ENCODE data around the gene RTL10. TPM values are rescaled to one million over a fixed set of nuclear protein-coding genes. Genes with fewer than 3 reads are reported as not detected.

The RTL10 gene
- total and polyA plus RNA-seq, 2 donors from 2014 or later, result 8.8 to 16.7 TPM

- Histone ChIP-seq H3K4me3 (ENCODE audit: low read length in 3 of 3) (no peak overlapping the region), H3K27ac (ENCODE audit: low read depth in 2 of 2, low read length in 2 of 2) (no peak overlapping the region), H3K27me3 (ENCODE audit: control insufficient read depth, insufficient read depth, low read length) (no peaks in the 10 kb centered on the region), H3K9me3 (ENCODE audit: control insufficient read depth in 2 of 3, insufficient read depth in 1 of 3, low read length in 3 of 3) (no peaks in the 10 kb centered on the region), H3K4me1 (ENCODE audit: control insufficient read depth in 2 of 3, insufficient read depth in 2 of 3, low read depth in 1 of 3, low read length in 3 of 3) (no peaks in the 10 kb centered on the region), H3K9ac (ENCODE audit: low read length in 3 of 3) (no peak overlapping the region), H3K36me3 (ENCODE audit: control insufficient read depth in 2 of 3, insufficient read depth in 3 of 3, low read length in 3 of 3) (no peaks in the 10 kb centered on the region)
- FAIRE-seq (no peak), DNase-seq (no peak)
- intact Hi-C loops (cut with DNase I), result no loop called here
- TF ChIP-seq CTCF (IDR thresholded peaks at IDR 0.05; ENCODE audit: borderline replicate concordance, extremely low read depth, insufficient read depth), result no peak
These were observed 39.4 kb downstream of the RTL10 start for GRCh38 chr22:19815093-19815822.

DNA sequence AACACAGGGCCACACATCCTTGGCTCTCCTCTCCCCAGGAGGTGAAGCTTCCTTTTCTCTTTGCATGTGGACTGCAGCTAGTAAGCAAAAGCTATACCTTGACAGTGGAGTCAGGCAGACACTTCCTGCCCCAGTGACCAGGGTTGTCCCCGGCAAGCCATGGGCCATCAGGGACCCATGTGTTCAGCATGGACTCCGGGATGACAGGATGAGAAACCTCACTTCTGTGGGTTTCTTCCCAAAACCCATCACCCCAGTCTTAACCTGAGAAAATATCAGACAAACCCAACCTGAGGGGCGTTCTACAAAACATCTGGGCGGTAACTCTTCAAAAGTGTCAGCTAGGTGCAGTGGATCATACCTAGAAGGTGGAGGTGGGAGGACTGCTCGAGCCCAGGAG is 40.2 kb downstream of the RTL10 start:
- intact Hi-C loops (cut with DNase I), result no loop called here
- no peak overlapping the region for H3K9ac ChIP-seq (ENCODE audit: low read length in 3 of 3)
- DNase-seq (peak in 1 of 5 donors; percentile 32), FAIRE-seq (no peak)
- no peak for TF ChIP-seq CTCF (IDR thresholded peaks at IDR 0.05; ENCODE audit: borderline replicate concordance, extremely low read depth, insufficient read depth)
- no peaks in the 10 kb centered on the region for H3K36me3 ChIP-seq (ENCODE audit: control insufficient read depth in 2 of 3, insufficient read depth in 3 of 3, low read length in 3 of 3)
- H3K27me3 ChIP-seq (ENCODE audit: control insufficient read depth, insufficient read depth, low read length), result no peaks in the 10 kb centered on the region
- H3K4me1 ChIP-seq (ENCODE audit: control insufficient read depth in 2 of 3, insufficient read depth in 2 of 3, low read depth in 1 of 3, low read length in 3 of 3), result no peaks in the 10 kb centered on the region
- H3K27ac ChIP-seq (ENCODE audit: low read depth in 2 of 2, low read length in 2 of 2), result no peak overlapping the region
- H3K9me3 ChIP-seq (ENCODE audit: control insufficient read depth in 2 of 3, insufficient read depth in 1 of 3, low read length in 3 of 3), result no peaks in the 10 kb centered on the region
- H3K4me3 ChIP-seq (ENCODE audit: low read length in 3 of 3), result no peak overlapping the region

DNA sequence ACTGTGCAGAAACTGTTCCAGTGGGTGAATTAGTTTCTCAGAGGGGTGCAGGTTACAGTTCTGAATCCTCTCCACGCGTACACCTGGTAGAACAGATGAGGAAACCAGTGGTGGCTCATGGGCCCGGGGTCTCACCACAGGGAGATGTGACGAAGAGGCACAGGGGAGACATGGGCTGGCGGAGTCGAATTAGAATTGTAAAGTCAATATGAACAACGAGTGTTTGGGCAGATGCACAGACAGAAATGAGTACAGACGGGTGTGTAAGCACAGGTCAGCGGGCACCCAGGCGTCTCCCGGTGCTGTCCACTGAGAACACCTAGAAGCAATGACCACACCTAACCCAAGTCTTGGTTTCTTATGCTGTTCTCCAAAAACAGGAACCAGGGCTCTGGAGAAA is 41.8 kb downstream of the RTL10 start:
- Histone ChIP-seq H3K4me3 (ENCODE audit: low read length in 3 of 3) (no peak overlapping the region), H3K9ac (ENCODE audit: low read length in 3 of 3) (no peak overlapping the region), H3K27ac (ENCODE audit: low read depth in 2 of 2, low read length in 2 of 2) (no peak overlapping the region), H3K4me1 (ENCODE audit: control insufficient read depth in 2 of 3, insufficient read depth in 2 of 3, low read depth in 1 of 3, low read length in 3 of 3) (no peaks in the 10 kb centered on the region), H3K27me3 (ENCODE audit: control insufficient read depth, insufficient read depth, low read length) (no peaks in the 10 kb centered on the region), H3K9me3 (ENCODE audit: control insufficient read depth in 2 of 3, insufficient read depth in 1 of 3, low read length in 3 of 3) (no peaks in the 10 kb centered on the region), H3K36me3 (ENCODE audit: control insufficient read depth in 2 of 3, insufficient read depth in 3 of 3, low read length in 3 of 3) (no peaks in the 10 kb centered on the region)
- no peak for TF ChIP-seq CTCF (IDR thresholded peaks at IDR 0.05; ENCODE audit: borderline replicate concordance, extremely low read depth, insufficient read depth)
- intact Hi-C loops (cut with DNase I), result no loop called here
- FAIRE-seq, result no peak
- peak in 1 of 5 donors; percentile 14 for DNase-seq
